ENCODE results near the gene FXYD6.

DNA sequence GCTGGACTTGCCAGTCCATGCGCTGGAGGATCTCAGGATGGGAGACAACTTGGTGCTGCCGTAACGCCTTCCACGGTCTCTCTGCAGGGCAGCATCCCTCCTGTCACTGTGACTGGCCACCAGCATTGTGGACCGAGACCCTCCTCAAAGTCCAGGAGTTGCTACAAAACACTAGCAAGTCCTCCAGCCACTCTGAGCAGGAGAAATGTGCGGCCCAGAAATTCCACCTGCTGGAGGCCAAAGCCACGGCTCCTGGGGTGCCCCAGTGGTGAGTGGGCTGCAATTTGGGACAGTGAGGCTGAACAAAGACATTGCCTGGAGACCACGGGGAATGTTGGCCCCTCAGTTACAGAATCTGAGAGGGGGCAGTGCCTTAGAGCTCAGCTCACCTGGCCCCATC, 72.6 kb downstream of the FXYD6 start:
- TF ChIP-seq EZH2 (IDR thresholded peaks at IDR 0.05) (no peak), EZH2phosphoT487 (IDR thresholded peaks at IDR 0.05) (no peak), CTCF (IDR thresholded peaks at IDR 0.05) (no peak)

Measured in neural progenitor cell (in vitro differentiated cells).